GM12875 (cell line): ENCODE results near the gene CHST9.

Source experiments
- H3K4me3 ChIP-seq: one replicate; pipeline ENCODE4 v1.5.1; 2011; ENCODE audit warnings: low read depth, low read length, control low read depth
- TF ChIP-seq, protein P1 (sequence below): IDR thresholded peaks from 2 replicates; pipeline ENCODE4 v1.5.1; 2011; ENCODE audit warnings: low read depth, mild to moderate bottlenecking, control low read depth, inconsistent platforms, low read length, moderate library complexity, borderline replicate concordance; ENCODE audit not compliant: insufficient read depth

The CHST9 gene

DNA sequence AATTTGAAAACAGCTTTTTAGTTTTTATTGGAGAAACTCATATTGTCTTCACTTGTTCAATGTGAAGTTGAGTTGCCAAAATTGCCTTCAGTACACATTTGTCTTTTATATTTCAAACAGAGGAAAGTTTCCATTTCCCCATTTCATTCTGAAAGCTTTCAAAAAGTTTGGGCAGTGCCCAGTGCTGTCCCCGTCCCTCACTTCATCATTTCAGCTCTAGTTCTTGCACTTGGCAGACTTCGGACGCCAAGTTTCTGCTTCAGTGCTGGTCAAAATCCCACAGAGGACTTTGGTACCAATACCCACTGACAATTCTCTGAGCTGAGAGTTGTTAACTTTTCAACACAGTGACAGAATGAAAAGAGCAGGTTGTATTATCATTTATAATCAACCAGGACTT is 276.2 kb downstream of the CHST9 start:
- TF ChIP-seq, protein P1, sequence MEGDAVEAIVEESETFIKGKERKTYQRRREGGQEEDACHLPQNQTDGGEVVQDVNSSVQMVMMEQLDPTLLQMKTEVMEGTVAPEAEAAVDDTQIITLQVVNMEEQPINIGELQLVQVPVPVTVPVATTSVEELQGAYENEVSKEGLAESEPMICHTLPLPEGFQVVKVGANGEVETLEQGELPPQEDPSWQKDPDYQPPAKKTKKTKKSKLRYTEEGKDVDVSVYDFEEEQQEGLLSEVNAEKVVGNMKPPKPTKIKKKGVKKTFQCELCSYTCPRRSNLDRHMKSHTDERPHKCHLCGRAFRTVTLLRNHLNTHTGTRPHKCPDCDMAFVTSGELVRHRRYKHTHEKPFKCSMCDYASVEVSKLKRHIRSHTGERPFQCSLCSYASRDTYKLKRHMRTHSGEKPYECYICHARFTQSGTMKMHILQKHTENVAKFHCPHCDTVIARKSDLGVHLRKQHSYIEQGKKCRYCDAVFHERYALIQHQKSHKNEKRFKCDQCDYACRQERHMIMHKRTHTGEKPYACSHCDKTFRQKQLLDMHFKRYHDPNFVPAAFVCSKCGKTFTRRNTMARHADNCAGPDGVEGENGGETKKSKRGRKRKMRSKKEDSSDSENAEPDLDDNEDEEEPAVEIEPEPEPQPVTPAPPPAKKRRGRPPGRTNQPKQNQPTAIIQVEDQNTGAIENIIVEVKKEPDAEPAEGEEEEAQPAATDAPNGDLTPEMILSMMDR, result no peak

DNA sequence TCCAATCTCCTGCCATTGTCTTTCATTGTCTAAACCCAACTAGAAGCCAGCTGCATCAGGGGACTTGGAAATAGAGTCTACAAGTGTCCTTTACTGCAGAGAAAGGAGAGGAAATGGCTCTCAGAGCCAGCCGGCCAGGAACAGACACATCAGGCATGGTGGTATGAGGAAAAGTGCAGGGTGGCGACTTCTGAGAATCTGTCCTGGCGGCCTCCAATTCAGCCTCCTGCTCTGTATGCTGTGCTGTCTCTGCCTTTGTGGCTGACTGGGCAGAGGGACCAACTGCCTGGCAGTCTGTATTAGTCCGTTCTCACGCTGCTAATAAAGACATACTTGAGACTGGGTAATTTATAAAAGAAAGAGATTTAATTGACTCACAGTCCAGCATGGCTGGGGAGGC is 282.8 kb downstream of the CHST9 start:
- TF ChIP-seq, protein P1, result no peak
- no peak overlapping the region for H3K4me3 ChIP-seq

More for the DNA sequence above, 276.2 kb downstream of the CHST9 start:
- no peak overlapping the region for H3K4me3 ChIP-seq

DNA sequence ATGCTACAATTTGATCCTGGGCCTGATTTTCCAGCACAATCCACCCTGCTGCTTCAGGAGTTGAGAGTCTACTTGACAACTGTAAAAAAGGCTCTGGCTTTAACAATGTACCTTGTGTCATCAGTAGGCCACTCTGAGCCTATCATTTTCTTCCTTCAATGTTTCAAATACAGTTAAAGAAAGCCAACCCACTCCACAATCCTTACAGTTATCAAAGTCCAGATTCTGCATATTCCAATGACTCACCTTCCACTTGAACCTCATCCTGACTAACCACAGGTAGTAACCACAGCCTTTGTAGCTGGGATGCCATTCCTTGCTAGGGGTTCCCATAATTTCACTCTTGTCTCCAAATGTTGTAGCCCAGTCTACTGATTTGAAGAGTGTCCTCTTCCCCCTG is 284.1 kb downstream of the CHST9 start:
- TF ChIP-seq, protein P1, result no peak
- no peak overlapping the region for H3K4me3 ChIP-seq

DNA sequence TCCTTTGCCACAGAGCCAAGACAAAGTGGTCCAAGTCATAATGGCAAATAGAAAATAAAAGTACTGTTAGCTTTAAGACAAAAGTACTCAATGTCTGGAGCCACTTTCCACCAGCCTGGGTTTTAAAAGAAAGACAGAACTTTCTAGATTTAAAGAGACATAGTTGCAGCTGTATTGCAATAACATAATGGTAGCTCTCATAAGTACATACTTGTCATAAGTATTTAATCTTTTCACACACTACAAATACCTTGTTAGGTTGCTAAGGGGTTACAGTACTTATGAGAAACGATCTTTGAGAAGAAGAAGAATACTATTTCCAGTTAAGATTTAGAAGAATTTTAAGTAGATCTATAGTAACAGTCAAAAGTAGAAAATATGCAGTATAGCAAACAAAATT is 290.7 kb downstream of the CHST9 start:
- TF ChIP-seq, protein P1, result no peak
- no peak overlapping the region for H3K4me3 ChIP-seq

DNA sequence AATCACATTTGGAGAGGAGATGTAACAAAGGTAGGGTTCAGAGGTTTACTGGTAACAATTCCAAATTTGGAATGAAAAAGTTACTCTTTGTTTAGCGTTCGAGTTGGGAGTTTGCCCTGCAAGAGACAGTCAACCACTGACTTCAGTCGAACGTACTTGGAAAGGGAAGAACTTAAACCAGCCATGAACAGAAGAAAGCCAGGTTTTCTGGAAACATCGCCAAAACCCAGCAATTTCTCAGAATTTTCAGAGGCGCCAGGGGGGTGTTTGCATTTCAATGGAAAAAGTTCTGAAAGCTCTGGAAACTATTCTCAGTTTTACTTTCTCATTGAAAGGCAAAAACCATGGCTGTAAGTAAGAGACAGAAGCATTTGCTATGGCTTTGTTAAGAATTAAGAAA is 291.1 kb downstream of the CHST9 start:
- TF ChIP-seq, protein P1, result no peak
- H3K4me3 ChIP-seq, result no peak overlapping the region

DNA sequence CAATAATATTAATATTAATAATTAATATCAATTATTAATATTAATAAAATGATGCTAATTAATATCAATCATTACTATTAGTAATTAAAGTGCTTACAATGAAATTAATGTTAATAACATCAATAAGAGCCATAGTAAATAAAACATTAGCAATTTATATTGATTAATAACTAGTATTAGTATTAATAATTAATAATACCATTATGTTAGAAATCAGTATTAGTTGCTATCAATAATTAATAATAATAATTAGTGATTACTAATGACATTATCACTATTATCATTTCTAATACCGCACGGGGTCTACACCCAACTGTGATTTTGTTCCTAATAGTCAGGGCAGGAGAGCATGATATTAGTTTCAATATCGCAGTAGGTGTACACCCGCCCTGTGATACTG is 296.8 kb downstream of the CHST9 start:
- TF ChIP-seq, protein P1, result no peak

DNA sequence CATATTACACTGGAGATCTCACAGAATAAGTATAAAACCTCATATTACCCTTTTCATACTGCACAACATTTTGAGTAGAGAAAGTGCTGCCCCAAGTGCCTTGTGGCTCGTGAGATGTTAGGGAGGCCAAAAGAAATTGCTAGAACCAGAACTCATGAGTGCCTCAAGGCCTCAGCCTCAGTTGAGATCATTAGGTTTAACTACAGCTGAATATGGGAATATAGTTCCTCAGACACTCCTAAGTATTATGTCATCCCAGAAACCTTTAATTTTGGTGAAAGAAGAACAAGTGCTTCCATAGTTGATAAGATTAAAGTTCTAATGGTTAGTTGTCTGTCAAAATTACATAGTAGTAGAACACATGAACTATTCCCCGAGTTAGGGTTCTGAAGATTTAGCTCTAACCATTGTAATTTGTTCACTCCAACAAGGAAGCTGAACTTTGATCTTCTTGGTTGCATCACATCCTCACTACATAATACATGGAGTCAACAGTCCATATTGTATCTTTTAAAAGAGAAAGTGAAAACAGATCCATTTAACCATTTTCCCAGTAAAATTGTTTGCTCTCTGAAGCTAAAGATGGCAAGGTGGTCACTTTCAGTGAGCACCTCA is 310.0 kb downstream of the CHST9 start:
- no peak overlapping the region for H3K4me3 ChIP-seq
- TF ChIP-seq, protein P1, result no peak

More for the DNA sequence above, 296.8 kb downstream of the CHST9 start:
- no peak overlapping the region for H3K4me3 ChIP-seq
